GM20431 (cell line): ENCODE measurements around the gene SUMO4.

ENCODE experiments used
- in situ Hi-C: fragments of 300-500 bp; cut with MseI, MboI; formaldehyde crosslinking; loops from one replicate; pipeline ENCODE4 v1.15.0; 2020; ENCODE audit warnings: low sequenced_read_pairs; ENCODE audit not compliant: unreplicated experiment

The SUMO4 gene

DNA sequence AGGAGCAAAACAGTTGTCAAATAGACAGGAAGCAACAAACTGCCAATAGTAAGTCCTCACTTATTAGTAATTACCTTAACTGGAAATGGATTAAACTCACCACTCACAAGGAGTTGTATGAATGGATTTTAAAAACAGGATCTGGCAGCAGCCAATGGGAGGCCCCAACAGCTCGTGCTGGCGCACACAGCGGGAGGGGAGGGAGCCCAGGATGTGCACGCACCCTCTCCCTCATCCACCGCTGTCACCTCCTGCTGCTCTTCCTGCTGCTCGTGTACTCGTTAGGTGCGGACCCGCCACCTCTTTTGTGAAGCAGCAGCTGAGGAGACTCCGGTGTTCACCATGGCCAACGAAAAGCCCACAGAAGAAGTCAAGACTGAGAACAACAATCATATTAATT is at the start of gene SUMO4:
SUMO4 (plus strand) TSS at position 213 of the 400 bp plus-strand sequence; CDS start at position 343, 130 bp downstream.
- in situ Hi-C loops, result no loop called here

DNA sequence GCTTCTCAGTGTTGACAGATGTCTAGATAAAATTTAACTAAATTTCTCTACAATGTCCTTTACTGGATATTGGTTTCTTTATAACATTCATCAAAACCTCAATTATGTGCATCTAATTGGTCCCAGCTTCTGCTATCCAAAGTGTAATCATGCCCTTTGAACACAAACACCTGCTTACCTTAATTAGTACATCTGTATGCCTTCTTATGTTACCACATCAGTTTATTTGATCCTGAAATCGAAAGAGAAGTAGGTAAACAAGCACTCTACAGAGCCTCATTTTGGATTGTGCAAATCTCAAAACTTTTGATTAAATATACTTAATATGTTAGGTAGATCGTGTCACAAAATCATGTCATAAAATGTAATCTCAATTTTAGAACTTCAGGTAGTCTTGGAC is 46.1 kb upstream of the SUMO4 start:
- in situ Hi-C loops, result no loop called here

DNA sequence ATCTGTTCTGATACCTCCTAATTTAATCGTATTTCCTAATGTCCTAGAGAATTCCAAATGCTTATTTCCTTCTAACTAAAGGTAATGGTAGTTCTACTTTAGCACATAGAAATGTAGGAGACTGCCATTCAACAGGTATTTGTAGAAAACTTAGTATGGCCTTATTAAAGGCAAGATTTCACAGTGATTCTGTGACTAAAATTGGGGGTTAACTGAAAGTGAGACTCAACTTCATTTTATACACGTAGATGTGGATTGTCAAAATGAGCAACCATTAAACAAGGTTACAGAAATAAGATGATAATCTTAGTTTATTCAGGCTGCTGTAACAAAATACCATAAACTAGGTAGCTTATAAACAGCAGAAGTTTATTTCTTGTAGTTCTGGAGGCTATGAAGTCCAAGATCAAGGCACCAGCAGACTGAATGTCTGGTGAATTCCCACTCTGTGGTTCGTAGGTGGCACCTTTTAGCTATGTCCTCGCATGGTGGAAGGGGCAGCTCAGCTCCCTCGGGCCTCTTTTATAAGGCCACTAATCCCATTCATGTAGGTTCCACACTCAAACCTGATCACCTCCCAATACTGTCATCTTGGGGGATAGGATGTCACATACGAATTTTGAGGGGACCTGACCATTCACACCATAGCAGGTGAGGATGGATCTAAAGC is 43.8 kb upstream of the SUMO4 start:
- in situ Hi-C loops, result no loop called here

DNA sequence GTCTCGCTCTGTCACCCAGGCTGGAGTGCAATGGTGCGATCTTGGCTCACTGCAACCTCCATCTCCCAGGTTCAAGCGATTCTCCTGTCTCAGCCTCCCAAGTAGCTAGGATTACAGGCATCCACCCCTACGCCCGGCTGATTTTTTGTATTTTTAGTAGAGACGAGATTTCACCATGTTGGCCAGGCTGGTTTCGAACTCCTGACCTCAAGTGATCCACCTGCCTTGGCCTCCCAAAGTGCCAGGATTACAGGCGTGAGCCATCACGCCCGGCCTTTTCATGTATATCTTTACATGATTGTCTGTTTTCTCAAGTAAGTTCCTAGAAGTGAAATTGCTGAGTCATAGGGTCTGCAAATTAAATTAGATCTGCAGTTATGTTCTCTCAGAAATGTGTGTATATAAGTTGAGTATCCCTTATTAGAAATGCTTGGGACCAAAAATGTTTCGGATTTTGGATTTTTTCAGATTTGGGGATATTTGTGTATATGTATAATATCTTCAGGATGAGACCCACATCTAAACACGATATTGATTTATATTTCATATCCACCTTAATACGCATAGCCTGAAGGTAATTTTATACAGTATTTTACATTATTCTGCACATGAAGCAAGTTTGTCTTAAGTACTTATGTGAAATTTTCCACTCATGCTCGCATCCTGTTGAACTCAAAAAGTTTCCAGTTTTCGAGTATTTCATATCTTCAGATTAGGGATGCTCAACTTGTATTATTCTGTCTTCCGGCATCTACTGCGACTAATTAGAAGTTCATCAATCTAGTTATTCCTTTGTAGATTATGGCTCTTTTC is 42.1 kb upstream of the SUMO4 start:
- in situ Hi-C loops, result no loop called here

DNA sequence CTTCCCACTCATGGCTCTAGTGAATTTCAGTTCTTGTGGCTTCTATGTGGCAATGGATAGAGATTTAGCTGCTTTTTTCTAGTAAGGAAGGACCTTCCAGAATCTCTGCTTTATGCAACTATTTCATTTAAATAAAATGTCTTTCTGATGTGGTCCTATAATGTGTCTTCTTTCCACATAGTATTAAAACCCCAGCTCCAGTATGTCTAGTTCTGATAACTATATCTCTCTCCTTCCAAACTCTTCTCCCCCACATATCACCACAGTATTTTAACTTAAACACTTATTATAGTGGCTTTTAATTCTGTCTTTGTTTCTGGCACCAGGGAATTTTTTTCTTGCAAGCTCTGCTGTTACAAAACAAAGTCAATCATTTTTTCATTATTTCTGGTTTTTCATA is 40.6 kb upstream of the SUMO4 start:
- in situ Hi-C loops, result no loop called here

DNA sequence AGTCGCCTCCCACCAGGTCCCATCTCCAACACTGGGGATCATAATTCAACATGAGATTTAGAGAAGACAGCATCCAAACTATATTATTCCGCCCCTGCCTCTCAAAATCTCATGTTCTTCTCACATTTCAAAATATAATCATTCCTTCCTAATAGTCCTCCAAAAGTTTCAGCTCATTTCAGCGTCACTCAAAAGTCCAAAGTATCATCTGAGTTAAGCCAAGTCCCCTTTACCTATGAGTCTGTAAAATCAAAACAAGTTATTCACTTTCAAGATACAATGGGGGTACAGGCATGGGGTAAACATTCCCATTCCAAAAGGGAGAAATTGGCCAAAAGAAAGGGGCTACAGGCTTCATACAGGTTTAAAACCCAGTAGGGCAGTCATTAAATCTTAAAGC is 39.5 kb upstream of the SUMO4 start:
- in situ Hi-C loops, result no loop called here

DNA sequence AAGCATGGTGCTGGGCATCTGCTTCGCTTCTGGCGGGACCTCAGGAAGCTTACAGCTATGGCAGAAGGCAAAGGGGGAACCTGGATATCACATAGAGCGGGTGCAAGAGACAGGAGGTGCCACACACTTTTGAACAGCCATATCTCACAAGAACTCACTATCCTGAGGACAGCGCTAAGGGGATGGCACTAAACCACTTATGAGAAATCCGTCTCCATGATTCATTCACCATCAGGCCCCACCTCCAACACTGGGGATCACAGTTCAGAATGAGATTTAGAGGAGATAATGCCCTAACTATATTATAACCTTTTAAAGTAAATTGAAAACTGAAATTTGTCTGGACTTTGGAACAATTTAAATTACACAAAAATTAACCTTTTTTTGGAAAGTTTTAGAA is 37.8 kb upstream of the SUMO4 start:
- in situ Hi-C loops, result no loop called here

DNA sequence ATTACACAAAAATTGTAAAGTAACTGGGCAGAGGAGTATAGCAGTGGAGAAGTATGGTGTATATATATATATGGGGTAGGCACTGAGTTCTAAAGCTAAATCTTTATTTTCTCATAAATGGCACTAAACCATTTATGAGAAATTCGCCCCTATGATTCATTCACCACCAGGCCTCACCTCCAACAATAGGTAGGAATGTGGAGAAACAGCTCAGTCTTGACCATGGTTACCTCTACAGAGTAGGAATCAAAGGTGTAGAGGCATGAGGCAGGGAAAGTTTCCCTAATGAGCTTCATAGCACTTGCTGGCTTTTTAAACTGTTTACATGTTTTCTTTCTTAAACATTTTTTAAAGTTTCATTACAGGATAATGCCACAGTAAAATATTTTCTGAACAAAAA is 36.9 kb upstream of the SUMO4 start:
- in situ Hi-C loops, result no loop called here

DNA sequence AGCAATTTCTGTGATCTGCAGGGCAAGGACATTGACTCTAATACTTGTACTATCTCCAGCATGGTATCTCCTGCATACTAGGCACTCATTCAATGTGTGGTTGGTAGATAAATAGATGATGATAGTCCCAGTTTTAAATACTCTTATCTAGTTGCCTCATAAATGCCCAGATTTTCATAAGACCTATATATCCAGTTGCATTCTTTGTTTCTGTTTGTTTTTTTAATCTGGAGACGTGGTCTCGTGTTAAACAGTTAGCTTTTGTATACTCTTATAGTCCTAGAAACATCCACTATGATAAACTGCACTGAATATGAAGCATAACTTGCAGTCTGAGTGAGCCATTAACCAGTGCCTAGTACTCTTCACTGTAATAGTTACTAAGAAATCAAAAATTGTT is 35.5 kb upstream of the SUMO4 start:
- in situ Hi-C loops, result no loop called here

DNA sequence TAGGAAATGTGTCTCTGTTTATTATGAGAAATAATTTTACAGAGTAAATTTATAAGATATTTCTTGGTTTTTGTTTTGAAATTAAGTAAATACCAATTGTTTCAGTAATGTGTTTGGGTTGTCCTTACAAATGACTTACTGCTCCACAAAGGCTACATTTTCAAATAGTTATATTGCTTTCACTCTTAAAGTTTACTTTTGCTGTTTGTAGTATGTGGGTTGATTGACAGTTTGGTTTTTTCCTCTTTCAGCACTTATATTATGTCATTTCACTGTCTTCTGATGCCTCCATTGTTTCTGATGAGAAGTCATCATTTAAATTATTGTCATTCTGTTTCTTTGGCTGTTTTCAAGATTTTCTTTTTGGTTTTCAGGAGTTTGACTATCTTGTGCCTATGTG is 34.9 kb upstream of the SUMO4 start:
- in situ Hi-C loops, result no loop called here

DNA sequence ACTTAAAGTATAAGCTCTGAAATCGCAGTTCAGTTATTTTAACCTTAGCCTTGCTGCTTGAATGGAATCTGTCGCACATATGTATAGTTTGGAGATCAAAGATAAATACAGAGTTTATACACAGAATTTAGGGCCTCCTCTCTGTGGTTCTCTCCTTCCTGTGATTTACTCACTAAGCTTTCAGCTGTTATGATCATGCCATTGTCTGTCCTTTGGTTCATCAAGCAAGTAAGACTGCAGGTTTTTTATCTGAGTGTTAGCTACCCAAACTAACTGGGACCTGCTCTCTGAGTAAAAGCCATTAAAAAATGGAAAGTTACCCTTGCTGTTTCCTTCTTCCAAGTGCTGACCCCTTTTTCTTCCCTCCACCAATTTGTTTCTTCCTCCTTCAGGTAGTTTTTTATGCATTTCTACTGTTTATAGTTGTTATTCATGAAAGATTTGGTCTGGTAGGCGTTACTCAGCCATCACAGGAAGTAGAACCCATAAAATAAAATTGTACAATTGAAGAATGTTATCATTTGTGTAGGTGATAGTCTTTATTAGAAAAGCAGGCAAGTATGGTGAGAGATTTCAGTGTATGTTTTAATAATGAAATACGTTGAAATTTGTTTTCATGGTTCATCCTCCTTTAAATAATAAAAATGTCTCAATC is 33.7 kb upstream of the SUMO4 start:
- in situ Hi-C loops, result no loop called here

DNA sequence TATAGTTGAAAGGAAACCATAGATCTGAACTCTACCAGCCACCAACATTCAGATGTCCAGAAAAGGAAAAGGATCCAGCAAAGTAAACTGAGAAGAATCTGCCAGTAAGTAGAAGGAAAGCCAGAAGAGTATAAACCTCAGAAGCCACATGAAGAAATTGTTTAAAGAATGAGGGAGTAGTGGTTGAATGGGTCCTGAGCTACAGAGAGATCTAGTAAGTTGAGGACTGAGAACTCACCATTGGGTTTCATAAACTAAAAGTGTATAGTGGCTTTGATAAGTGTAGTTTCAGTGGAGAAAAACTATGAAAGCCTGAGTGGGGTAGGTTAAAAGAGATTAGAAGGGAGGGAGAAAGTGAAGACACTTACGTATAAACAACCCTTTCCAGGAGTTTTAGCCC is 32.0 kb upstream of the SUMO4 start:
- in situ Hi-C loops, result no loop called here

DNA sequence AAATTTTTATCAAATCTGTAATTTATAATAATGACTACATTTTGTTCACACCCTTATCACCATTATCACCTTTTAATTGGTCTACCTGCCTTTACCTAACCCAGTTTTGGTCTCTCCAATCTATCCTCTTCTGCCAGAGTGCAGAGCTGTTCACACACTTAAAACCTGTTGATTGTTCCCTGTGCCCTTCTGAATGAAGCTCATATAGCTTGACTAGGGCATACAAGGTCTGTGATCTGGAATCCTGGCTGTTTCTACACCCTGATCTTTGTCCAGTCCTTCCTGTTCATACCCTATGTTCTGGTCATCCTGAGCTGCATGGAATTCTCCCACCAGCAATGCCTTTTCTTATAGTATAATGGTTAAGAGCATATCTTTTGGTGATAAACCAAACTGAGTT is 28.9 kb upstream of the SUMO4 start:
- in situ Hi-C loops, result no loop called here

DNA sequence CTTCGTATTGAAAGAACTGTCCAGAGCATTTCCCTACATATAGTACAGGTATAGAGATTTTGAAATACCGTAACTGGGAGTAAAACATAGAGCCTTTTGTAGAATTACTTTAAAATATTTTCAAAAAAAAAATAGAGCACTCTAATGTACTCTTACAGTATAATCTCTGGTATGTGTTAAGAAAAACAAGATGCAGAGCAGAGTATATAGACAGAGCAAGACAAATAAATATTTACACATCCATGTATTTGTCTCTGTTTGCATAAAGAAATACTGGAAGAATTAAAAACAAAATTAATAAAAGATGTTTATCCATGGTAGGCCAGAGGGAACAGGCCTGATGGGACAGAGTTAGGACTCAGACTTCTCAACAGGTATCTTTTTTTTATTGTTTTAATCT is 28.0 kb upstream of the SUMO4 start:
- in situ Hi-C loops, result no loop called here

DNA sequence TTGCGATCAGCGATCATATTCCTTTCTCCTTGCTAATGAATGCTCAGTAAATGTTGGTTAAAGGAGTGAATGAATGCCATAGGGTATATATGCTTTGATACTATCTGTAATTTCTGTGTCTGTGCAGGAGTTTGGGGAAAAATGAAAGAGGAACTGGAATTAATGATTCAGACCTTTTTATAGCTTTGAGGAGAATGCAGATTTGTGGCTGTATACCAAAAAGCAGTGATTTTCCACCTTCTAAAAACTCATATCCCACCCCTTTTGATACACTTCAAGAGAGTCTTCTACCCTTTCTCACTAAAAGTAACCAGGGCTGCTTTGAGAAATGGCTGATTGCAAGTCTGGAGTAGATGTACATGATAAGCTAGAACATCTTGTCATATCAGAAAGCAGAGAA is 26.6 kb upstream of the SUMO4 start:
- in situ Hi-C loops, result no loop called here

DNA sequence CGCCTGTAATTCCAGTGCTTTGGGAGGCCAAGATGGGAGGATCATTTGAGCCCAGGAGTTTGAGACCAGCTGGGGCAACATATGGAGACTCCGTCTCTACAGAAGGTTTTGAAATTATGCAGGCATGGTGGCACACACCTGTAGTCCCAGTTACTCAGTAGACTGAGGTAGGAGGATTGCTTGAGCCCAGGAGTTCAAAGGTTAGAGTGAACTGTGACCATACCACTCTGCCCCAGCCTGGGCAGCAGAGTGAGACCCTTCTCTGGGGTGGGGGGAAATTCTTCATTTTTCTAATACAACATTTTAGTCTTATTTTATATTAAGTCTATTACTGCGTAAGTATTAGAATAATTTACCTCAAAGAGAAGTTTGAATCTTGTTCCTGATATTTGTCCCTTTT is 20.1 kb upstream of the SUMO4 start:
- in situ Hi-C loops, result no loop called here

DNA sequence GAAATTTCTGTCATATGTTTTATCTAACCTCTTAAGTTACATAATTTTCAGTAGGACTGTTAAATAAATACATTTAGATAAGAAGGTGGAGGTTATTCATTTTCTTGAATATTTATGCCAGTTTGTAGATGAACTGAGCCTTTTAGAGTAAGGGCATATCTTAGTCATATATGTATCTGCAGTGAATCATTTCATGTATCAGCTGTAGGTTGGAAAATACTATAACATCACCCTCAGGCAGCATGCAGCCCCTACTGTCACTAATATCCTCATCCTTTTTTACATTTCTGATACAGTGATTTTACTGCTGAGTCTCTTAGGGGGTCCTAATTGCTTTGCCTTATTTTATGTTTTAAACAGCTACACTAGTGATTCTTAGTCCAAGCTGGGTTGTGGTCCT is 19.5 kb upstream of the SUMO4 start:
- in situ Hi-C loops, result no loop called here

DNA sequence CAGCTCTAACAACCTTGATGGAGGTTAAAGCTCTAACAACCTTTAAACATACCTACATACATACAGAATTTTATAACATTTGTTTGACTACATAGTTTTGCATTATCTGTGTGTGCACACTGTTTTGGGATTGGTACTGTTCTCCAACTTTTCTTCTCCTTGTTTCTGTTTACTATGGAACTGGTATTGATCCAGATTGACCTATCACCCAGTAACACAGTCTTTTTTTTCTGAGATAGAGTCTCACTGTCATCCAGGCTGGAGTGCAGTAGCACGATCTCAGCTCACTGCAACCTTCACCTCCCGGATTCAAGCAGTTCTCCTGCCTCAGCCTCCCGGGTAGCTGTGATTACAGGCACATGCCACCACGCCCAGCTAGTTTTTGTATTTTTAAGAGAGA is 16.7 kb upstream of the SUMO4 start:
- in situ Hi-C loops, result no loop called here

DNA sequence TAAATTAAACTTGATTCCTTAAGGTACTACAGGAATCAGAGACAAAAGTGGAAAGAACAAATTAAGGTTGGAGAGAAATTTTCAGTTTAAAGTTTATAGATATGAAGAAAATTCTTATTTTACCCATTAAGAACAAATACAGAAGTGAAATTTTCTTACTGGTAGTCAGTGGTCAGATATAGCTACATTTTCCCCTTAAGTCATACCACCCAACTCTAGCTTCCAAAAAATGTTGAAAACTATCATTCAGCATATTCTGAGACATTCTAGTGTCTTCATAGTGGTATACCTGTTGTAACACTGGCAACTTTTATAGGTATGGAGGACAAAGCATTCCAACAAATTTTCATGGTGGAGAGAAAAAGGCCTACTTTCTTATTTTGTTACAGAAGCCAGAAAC is 15.6 kb upstream of the SUMO4 start:
- in situ Hi-C loops, result no loop called here

DNA sequence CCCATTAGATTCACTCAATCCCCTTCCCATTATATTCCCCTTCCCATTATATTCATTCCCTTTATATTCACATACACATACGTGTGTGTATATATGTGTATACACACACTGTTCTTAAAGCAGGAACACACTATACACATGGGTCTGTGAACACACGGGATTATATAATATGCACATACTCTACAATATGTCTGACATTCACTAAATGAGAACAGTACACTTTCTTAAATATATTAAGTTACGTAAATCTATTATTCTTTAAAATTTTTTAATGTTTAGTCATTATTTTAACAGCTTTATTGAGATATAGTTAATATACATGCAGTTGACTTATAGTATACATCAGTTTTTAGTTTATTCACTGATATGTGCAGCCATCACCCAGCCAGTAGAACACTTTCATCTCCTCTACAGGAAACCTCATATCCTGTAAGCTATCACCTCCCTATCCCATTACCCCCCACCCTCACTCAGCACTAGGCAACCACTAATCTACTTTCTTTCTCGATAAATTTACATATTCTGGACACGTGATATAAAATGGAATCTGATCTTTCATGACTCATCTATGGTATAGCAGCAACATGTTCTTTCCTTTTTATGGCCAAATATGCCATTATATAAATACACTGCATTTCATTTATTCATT is 13.9 kb upstream of the SUMO4 start:
- in situ Hi-C loops, result no loop called here
